ENCODE data around the gene SIRT6. TPM values are rescaled to one million over a fixed set of nuclear protein-coding genes. Genes with fewer than 3 reads are reported as not detected.

Gene SIRT6
- total and polyA plus RNA-seq, 2 donors (not counting 3 experiments of a cell fraction or from before 2014, with no cell fraction given): 26.9 to 36.6 TPM

- no peak for FAIRE-seq
- dilution Hi-C loops (cut with MboI; ENCODE audit: extremely low pct_ligation_motif_present, low sequenced_read_pairs) (no loop called here), intact Hi-C loops (cut with micrococcal nuclease) (no loop called here)
- no peak for DNase-seq (ENCODE audit: low read depth, low spot score)
- Histone ChIP-seq H3K4me2 (ENCODE audit: insufficient read depth, low read length) (no peak overlapping the region), H3K9me3 (replicated peaks; ENCODE audit: control insufficient read depth, insufficient read depth, low read length) (no peaks in the 10 kb centered on the region), H4K20me1 (replicated peaks; ENCODE audit: control insufficient read depth, extremely low read depth, insufficient read depth, low read length) (no peaks in the 10 kb centered on the region), H3K4me1 (ENCODE audit: control insufficient read depth, extremely low read depth, insufficient read depth, low read length) (no peaks in the 10 kb centered on the region), H3K9me1 (replicated peaks; ENCODE audit: control insufficient read depth, extremely low read depth, insufficient read depth, low read length) (no peaks in the 10 kb centered on the region), H3K79me2 (ENCODE audit: control insufficient read depth, insufficient read depth, low read length) (no peaks in the 10 kb centered on the region), H3K27ac (ENCODE audit: insufficient read depth, low read depth, low read length) (no peak overlapping the region), H3K36me3 (ENCODE audit: control insufficient read depth in 2 of 2, extremely low read depth in 1 of 2, insufficient read depth in 2 of 2, low read length in 2 of 2) (peaks cover 0 to 3% of the 10 kb centered on the region in 2 experiments), H3K27me3 (ENCODE audit: control insufficient read depth in 2 of 2, insufficient read depth in 2 of 2, low read length in 2 of 2) (peaks cover 0 to 2% of the 10 kb centered on the region in 2 experiments), H2AFZ (ENCODE audit: low read depth, low read length) (no peak overlapping the region), H3K9ac (replicated peaks; ENCODE audit: extremely low read depth, insufficient read depth, low read length) (no peak overlapping the region), H3K4me3 (replicated peaks in 1 of 3; ENCODE audit: insufficient read depth in 1 of 3, low read depth in 1 of 3, low read length in 3 of 3) (no peak overlapping the region)
- POLR2A ChIA-PET: no interaction called here
- no peak for TF ChIP-seq GATA2 (IDR thresholded peaks at IDR 0.05; ENCODE audit: insufficient read depth, insufficient read length, low read depth, low read length)
- no peak for TF ChIP-seq POLR2AphosphoS5 (IDR thresholded peaks at IDR 0.05; ENCODE audit: insufficient read depth, low read depth, low read length)
- no peak for TF ChIP-seq CTCF (IDR thresholded peaks at IDR 0.05; ENCODE audit: extremely low read depth in 1 of 2, insufficient read depth in 1 of 2, low read depth in 1 of 2, low read length in 2 of 2)
- TF ChIP-seq POLR2A (IDR thresholded peaks at IDR 0.05; ENCODE audit: low read depth, low read length): no peak
- TF ChIP-seq JUN (IDR thresholded peaks at IDR 0.05; ENCODE audit: borderline replicate concordance, insufficient read depth, insufficient read length, low read depth): no peak
- no peak for TF ChIP-seq EZH2 (IDR thresholded peaks at IDR 0.05; ENCODE audit: borderline replicate concordance, low read depth, low read length, severe bottlenecking)
- TF ChIP-seq MYC (IDR thresholded peaks at IDR 0.05; ENCODE audit: low read depth, low read length): no peak
- no peak for TF ChIP-seq MAX (IDR thresholded peaks at IDR 0.05; ENCODE audit: insufficient read depth, insufficient read length)
- no peak for TF ChIP-seq FOS (IDR thresholded peaks at IDR 0.05; ENCODE audit: borderline replicate concordance, insufficient read depth, low read length)
- BruUV-seq (replicated peaks): no TSS peak
- CTCF ChIA-PET: interaction anchor here (1.0 kb wide), 1 partner anchor 35 kb away, joined by 3 read pairs; no protein-coding TSS in a partner anchor
These were observed 7.3 kb downstream of the SIRT6 start for GRCh38 chr19:4174895-4175668.

Data from endothelial cell of umbilical vein (primary cell).